Activated CD4-positive, alpha-beta T cell treated with anti-CD3 and anti-CD28 coated beads, Interleukin-2, amount 50 U/mL, for 4 hours (primary cell): Measurements from ENCODE around the gene TBC1D8.
"Not testable (repeated sequence)": the region's sequence is repeated elsewhere in the genome, so short reads cannot be mapped to it uniquely, and the experiment has no call there.

ENCODE experiments used
- DNase-seq, 2 experiments: peaks; one replicate each; pipeline ENCODE4 v3.0.0-alpha.2; 2020

Gene TBC1D8

GRCh38 chr2:101057051-101057933, 93.9 kb downstream of the TBC1D8 start:
- DNase-seq, result no peak

DNA sequence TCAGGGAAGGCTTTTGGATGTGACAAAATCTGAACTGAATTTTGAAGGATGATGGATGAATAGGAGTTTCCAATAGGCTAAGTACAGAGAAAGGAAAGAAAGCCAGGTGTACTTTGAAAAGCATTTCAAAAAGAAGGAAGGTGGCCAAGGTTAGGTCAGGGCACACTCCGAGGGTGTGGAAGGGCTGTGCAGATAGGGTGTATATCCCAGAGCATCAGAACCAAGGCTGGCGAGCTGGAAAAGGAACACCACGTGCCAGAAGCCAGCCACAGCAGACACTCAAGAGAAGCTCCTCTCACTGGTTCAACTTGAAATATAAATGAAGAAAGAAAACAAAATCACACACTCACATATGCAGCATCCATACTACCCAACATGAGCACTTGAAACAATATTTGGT, 98.1 kb downstream of the TBC1D8 start:
- DNase-seq, result no peak

DNA sequence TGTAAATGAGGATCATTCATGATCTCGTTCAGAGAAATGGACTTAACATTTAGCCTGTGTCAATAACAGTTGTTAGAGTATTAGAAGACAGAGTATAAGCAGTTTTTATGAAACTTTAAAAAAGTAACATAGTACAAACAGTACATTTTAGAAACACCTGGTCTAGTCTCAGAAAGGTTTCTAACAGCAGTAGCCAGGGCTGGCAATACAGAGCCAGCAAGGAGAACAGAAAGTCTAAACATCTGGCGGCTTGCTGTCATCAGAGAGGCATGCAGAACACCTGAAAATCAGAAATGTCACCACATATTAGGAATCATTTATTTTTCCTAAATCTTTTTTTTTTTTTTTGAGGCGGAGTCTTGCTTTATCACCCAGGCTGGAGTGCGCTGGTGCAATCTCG, 99.0 kb downstream of the TBC1D8 start:
- no peak for DNase-seq

- not testable (repeated sequence) for DNase-seq
Observed at GRCh38 chr2:101050886-101051285, 100.3 kb downstream of the TBC1D8 start.

DNA sequence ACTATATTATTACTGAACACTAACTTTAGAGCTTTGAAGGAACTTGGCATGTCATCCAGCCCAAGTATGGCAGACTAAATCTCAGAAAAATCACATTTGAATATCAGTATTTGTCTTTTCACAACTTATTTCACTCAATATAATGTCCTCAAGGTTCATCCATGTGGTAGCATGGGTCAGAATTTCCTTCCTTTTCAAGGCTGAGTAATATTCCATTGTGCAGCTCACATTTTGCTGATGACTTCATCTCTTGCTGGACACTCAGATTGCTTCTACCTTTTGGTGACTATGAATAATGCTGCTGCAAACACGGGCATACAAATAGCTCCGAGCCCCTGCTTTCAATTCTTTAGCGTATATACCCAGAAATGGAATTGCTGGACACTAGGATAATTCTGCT, 102.4 kb downstream of the TBC1D8 start:
- DNase-seq, result no peak

- no peak for DNase-seq
Observed at GRCh38 chr2:101047774-101048173, 103.4 kb downstream of the TBC1D8 start.

GRCh38 chr2:101047075-101047766, 104.0 kb downstream of the TBC1D8 start:
- no peak for DNase-seq

DNA sequence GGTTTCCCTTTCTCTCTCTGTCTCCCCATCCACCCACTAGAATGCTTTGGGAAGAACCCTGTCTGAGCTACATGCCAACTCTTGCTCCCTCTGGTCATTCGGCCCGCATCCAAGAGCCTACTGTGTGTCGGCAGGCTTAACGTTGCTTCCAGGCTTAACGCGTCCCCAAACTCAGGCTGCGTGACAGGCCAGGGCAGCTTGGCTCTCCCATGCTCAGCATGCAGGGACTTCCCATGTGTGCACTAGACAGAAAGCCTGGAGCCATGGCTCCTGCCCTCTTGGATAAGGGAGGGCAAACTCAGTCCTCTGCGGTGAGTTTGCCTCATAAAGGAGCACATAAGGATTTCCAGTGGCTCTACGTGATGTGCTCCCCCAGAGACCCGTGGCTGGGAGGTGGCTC, 105.9 kb downstream of the TBC1D8 start:
- no peak for DNase-seq

DNA sequence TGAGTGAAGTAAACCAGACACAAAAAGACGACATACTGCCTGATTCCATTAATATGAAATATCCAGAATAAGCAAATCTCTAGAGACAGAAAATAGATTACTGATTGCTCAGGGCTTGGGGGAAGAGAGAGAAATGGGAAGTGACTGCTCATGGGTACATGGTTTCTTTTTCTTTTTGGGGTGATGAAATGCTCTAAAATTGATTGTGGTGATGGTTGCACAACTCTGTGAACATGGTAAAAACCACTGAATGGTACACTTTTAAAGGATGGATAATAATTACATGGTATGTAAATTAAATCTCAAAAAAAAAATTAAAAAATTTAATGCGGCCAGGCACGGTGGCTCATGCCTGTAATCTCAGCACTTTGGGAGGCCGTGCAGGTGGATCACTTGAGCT, 109.8 kb downstream of the TBC1D8 start:
- no peak for DNase-seq

DNA sequence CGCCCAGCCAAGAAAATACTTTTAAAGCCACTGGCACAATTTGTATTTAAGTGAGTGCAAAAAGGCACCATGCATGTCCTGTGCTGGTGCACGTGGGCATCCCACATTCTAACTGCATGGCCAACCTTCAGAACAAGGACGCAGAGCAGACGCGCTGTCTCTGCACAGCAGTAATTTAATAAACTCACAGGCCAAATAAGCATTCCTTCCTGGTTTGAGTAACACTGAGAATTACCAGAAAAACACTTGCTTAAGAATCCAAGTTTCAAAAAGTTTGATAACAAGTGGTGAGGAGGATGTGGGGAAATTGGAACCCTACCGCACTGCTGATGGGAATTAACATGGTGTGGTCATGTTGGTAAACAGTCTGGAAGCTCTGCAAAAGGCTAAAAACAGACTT, 110.4 kb downstream of the TBC1D8 start:
- DNase-seq, result no peak

DNA sequence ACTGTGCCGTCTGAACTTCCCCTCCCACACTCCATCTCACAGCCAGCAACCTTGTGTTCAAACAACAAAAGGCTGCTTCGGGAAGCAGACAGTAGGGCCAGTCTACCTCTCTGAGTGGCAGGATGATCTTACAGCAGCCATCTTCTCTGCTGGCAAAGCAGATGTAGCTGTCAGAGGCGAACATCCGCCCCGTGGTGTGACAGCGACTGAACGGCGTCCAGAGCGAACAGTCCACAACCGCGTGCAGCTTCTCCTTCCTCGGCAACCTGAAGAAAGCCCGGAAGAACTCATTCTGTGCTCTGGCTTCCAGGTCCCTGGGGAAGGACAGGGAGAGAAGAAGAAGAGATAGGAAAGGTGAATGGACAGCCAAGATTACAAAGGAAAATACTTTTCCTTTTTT, 111.1 kb downstream of the TBC1D8 start:
- no peak for DNase-seq

- no peak for DNase-seq
Observed at GRCh38 chr2:101038455-101039255, 112.5 kb downstream of the TBC1D8 start.

DNA sequence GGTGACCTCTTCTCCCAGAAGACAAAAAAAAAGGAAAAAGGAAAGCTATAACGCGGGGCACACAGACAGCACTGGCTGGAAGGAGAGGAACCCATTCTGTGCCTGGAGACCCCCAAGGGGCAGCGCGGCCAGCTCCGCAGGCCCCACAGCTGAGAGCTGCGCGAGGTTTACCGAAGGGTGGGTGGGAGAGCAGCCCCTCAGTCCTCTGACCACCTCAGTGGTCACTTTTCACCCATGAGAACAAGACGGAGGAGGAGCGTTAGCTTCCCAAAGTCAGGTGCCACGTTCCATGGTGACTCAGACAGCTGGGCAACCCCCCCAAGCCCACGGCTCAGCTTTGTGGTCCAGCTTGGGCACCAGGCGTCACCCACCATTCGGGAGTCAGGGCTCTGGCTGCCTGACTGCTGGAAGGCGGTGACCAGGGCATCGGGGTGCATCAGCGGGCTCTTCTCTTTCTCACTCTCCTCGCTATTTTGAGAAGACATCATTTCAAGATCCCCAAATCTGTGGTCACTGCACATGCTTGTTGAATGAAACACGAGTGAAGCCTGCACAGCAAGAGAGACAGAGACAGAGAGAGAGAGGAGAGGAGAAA, 113.9 kb downstream of the TBC1D8 start:
- DNase-seq, result no peak

DNA sequence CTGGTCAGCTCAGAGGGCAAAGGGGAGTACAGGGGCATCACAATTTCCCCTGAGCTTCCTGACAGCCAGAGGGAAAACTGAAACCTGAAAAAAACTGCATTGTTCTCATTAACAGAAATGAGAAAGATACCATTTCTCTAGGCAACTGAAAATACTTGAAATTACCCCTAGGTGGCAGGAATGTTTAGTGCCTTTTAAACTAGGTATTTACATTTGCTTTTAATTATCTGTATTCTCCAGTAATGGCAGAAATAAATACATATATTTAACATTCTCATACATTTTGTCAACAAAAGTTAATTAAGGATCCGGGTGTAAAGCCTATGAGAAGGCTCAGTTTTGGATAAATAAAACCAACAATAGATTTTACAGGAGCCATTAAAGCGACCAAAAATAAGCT, 114.6 kb downstream of the TBC1D8 start:
- no peak for DNase-seq

DNA sequence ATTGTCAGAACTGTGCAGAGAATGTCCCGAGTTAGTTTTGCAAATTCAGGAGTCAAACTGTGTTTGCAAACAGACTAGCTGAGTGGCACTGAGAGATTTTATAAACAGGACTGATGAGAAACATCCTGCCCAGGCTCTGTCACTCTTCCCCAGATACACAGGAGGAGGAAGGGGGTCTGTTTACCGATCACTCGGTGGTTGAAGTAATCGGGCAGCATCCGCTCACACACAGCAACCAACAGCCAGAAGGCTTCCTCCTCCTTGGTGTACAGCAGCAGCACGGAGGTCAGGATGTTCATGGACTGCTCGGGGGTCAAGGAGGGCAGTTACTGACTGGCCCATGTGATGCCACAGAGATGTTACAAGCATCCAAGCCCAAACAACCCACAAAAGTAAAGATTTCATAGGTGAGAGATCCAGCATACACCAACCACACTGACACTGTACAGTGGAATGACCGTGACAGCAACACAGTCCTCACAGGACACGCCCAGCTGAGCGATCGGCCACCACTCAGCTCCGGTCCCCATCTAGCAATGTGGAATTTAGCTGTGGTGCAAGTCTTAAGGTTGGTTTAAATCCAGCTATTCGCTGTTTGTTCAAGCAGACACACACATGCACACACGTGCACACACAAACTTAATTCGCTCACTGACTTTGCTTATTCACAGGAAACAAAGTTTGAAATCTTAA, 119.0 kb downstream of the TBC1D8 start:
- DNase-seq, result no peak

- no peak for DNase-seq
Observed at GRCh38 chr2:101030866-101031554, 120.2 kb downstream of the TBC1D8 start.

- no peak for DNase-seq
Observed at GRCh38 chr2:101027852-101028251, 123.3 kb downstream of the TBC1D8 start.

GRCh38 chr2:101026923-101027469, 124.2 kb downstream of the TBC1D8 start:
- no peak for DNase-seq

- no peak for DNase-seq
Observed at GRCh38 chr2:101026253-101026701, 124.9 kb downstream of the TBC1D8 start.

- no peak for DNase-seq
Observed at GRCh38 chr2:101025561-101025960, 125.6 kb downstream of the TBC1D8 start.

- DNase-seq, result no peak
Observed at GRCh38 chr2:101023327-101024107, 127.7 kb downstream of the TBC1D8 start.
